Right cardiac atrium (tissue), 5 donors: ENCODE measurements around the gene HOXD1. TPM values are rescaled to one million over a fixed set of nuclear protein-coding genes. Genes with fewer than 3 reads are reported as not detected.

Source experiments
- ATAC-seq, 2 donors: fragments of 200-7000 bp; cut with Tn5 transposase; one replicate each; pipeline versions ENCODE4 v1.8.0 to v1.9.1; 2020; ENCODE audit warnings: moderate library complexity in 2 of 2, mild to moderate bottlenecking in 1 of 2
- DNase-seq, 3 donors: peaks; one replicate each; pipeline ENCODE4 v3.0.0-alpha.2; 2020
- H3K27ac ChIP-seq: one replicate; pipeline ENCODE4 v1.5.1; 2013; ENCODE audit warnings: mild to moderate bottlenecking, low read length, control low read depth, moderate library complexity
- H3K27me3 ChIP-seq: one replicate; pipeline ENCODE4 v1.6.1; 2013; ENCODE audit not compliant: control insufficient read depth, insufficient read depth
- H3K4me1 ChIP-seq: one replicate; pipeline ENCODE4 v1.6.1; 2013; ENCODE audit warnings: low read length; ENCODE audit not compliant: control insufficient read depth, insufficient read depth
- H3K4me3 ChIP-seq: one replicate; pipeline ENCODE4 v1.5.1; 2013; ENCODE audit warnings: low read length, control low read depth
- H3K9me3 ChIP-seq: one replicate; pipeline ENCODE4 v1.6.1; 2013; ENCODE audit warnings: low read length; ENCODE audit not compliant: control insufficient read depth
- WGBS: extraction: QIAGEN DNeasy Blood & Tissue Kit; methylation state at CpG from one replicate; pipeline ENCODE4 v1.1.7; 2013; 5-methylcytosine and 5-hydroxymethylcytosine counted together
- intact Hi-C, 4 donors: fragments of 100-400 bp; cut with DNase I; formaldehyde crosslinking; loops; one replicate each; pipeline versions ENCODE4 v1.11.0 to v1.14.0; 2022 to 2023
- long read RNA-seq, 4 donors: library from polyadenylated mRNA; unstranded; transcript quantifications; one replicate each; pipeline ENCODE4 v2.0.0, GENCODE V29; 2020 to 2021
- polyA plus RNA-seq: library from polyadenylated mRNA; stranded (reverse); fragments of 200-250 nt; gene quantifications from one replicate; pipeline ENCODE4 v1.2.3, GENCODE V29; 2013
- total RNA-seq, 4 donors: library from RNA; stranded (reverse); fragmentation: NEBNext Ultra II Directional; extraction: Animal tissue kit (Norgen Biotek cat#: 25700); gene quantifications; one replicate each; pipeline ENCODE4 v1.2.1, GENCODE V29; 2021
- donor health status: healthy with polysubstance abuse.
- donor health status: DM: no; HTN: yes; CAD: no.
- donor health status: DM: no; HTN: no; CAD: no.
- donor health status: DM: no; HTN: yes; CAD: no; lungs with severe emphysema.
- donor health status: DM: yes; HTN: yes; CAD: no.

The HOXD1 gene
- total RNA-seq (not detected), polyA plus RNA-seq (0.05 TPM)
- long read RNA-seq, donor 1, result 0 reads
- long read RNA-seq, donor 2, result 0 reads
- long read RNA-seq, donor 3, result 0 reads
- long read RNA-seq, donor 4, result 0 reads

DNA sequence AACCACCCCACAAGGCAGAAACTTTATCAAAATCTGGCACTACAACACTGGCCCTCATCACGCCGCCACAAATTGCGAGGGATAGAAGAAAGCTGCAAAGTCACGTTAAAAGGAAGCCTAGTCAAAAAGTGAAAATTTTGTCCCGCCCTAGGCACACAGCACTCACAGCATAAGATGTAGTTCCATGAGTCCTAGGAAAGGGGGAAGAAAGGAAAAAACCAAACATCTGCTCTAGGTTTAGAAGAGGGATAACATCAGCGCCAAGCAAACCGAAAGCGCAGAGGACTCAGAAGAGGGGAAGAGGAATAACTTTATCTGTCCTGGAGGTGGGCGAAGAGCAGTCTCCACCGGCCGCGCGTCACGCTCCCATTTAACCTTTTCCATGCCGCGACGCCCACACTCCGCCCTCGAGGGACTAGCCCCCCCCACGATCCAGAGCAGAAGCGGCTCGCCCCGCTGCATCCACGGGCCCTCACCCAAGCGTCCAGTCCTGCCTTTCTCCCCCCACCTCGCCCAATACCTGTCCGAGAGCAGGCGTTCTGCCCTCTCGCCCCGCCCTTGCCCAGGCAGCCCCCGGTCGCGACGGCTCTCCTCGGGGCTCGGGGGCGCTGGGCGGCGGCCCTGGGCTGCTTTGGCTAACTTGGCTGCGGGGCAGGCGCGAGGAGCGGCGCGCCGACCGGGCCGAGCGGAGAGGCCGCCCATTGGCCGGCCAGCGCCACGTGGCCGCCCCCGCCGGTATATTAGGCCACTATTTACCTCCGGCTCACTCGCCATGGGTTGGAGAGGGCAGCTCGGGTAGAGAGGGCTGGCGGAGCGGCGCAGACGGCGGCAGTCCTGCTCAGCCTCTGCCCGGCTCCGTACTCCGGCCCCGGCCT, at the start of gene HOXD1:
Gene HOXD1, plus strand, starts transcription at position 770 of the 875 bp plus-strand sequence. CDS start 134 bp downstream, outside the sequence.
- H3K4me3 ChIP-seq, result peak within 1 kb of the TSS; percentile 62
- peaks cover 10% of the 10 kb centered on the region for H3K27me3 ChIP-seq
- ATAC-seq (peak; percentile 64 to 67), DNase-seq (peak in 1 of 3 donors; percentile 60)
- intact Hi-C loops, result no loop called here
- H3K27ac ChIP-seq, result no peak within 1 kb of the TSS
- no peaks in the 10 kb centered on the region for H3K4me1 ChIP-seq
- under 1% methylated on average over 68 of the region's 68 CpGs for WGBS
- H3K9me3 ChIP-seq, result no peaks in the 10 kb centered on the region

DNA sequence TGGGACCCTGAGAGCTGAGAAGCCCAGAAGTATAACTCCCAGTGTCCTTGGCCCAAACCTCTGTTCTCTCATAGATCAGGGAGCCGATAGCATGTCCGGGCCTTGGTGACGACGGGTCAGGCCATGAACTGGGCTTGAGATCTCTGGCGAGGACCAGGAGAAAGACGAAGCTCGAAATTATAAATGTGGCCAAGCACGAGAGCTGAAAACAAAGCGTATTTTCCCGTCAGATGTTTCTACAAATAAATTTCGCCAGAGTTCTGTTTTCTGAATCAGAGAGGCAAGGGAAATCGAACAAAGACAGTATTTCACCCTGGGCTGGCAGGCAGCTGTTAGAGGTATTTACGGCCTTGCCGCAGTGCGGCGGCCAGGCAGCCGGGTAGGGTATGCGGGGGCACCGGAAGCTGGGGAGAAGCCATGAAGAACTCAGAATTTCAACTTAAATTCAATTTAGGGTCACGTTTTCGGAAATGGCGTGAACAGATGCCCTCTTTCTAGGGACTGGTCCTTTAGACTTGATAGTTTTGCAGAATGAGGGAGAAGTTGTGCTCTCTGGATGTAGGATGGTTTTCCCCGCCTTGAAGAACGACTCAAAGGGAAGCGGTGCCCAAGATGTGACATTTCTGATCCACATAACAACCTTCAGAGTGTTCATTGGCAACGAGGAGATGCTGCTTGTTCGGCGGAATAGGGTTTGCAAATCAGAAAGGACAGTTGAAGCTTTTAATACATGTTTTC, 49.4 kb upstream of the HOXD1 start:
- H3K27me3 ChIP-seq, result peaks cover 9% of the 10 kb centered on the region
- H3K4me1 ChIP-seq, result no peaks in the 10 kb centered on the region
- no peak overlapping the region for H3K27ac ChIP-seq
- ATAC-seq, result no peak
- no peaks in the 10 kb centered on the region for H3K9me3 ChIP-seq
- DNase-seq, result no peak
- intact Hi-C loops, result loop anchor here in 2 of 4 donors (5.0 to 10.0 kb wide), 3 partner anchors 503 to 1006 kb away; no protein-coding TSS in a partner anchor
- H3K4me3 ChIP-seq, result no peak overlapping the region
- WGBS, result 22% methylated on average over 28 of the region's 28 CpGs

DNA sequence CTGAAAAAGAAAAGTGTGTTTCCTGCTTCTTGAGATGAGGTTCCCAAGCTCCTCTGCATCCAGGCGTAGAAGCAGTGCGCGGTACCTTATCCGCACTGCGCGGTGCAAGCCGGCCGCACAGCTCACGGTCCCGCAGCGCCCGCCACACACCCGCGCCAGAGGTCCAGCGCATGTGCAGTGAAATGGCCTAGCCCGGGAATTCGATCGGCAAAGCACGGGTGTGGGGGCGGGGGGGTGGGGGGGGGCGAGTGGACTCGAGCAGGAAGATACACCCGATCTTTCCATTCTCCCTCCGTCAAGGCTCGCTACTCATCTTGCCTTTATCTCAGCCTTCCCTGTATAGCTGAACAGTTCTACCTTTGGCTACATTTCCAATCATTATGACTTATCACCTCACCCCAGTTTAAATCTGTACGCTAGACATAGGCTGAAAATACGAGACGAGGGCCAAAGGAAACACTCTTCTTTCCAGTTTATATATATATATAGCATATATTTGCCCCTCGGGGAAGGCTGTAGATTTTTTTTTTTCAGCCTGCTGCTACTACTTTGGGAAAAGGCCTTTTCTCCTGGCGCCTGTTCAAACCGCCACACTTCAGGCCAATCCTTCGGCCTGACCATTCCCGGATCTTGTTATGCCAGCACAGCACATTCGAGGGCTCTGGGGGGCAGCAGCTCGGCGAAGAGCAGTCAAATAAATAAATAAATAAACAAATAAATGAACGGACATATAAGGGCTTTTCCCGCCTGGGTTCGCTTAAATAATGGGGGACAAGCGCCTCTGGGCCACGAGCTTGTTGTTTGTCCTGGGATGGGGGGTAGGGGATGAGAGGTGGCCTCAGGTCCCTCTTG, 48.6 kb upstream of the HOXD1 start:
- intact Hi-C loops, result loop anchor here (2.0 to 10.0 kb wide), 12 partner anchors 312 to 1005 kb away; no protein-coding TSS in a partner anchor
- H3K4me3 ChIP-seq, result no peak overlapping the region
- no peaks in the 10 kb centered on the region for H3K9me3 ChIP-seq
- peaks cover 12% of the 10 kb centered on the region for H3K27me3 ChIP-seq
- DNase-seq (no peak), ATAC-seq (no peak)
- WGBS, result 17% methylated on average over 41 of the region's 41 CpGs
- no peaks in the 10 kb centered on the region for H3K4me1 ChIP-seq
- H3K27ac ChIP-seq, result no peak overlapping the region

DNA sequence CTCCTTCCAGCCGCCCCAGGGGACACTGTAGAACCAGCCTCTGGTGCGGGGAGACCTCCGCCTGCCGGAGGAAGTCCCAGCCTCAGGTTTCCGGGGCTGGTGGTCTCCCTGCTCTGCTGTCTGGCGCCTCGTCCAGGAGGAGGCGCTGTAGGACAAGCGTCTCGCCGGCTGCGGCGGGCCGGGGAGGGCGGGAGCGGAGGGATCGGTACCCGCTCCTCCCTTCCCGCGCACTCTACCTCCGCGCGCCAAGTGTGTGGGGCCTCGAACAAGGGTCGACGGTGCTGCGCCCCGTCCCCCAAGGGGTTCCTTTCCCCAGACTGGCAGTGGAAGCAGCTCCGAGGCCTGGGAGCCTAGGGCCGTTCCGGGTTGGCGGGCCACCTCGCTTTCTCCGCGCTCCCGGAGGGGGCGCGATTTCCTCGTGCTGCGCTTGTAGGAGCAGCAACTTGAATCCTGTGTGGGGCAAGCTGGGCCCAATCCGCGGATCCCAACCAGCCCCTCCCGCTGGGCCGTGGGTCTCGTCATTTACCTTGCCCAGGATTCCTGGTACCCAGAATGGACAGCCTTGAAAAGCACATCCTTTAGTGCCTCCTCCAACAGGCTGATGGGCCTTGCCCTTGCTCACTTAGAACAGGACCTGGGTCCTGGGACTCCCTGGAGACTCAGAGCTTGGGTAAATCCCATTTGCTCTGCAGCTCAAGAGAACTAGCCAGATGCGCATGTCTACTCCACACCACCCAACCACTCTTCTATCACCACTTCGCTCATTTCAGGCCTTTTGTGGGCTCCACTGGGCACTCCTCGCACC, 47.8 kb upstream of the HOXD1 start:
- intact Hi-C loops, result loop anchor here (2.0 to 10.0 kb wide), 9 partner anchors 312 to 674 kb away; no protein-coding TSS in a partner anchor
- H3K27me3 ChIP-seq, result peaks cover 8% of the 10 kb centered on the region
- peak overlapping the region; percentile 32 for H3K4me3 ChIP-seq
- peak; percentile 92 to 95 for ATAC-seq
- H3K27ac ChIP-seq, result no peak overlapping the region
- no peaks in the 10 kb centered on the region for H3K9me3 ChIP-seq
- 8% methylated on average over 48 of the region's 48 CpGs for WGBS
- H3K4me1 ChIP-seq, result no peaks in the 10 kb centered on the region
- DNase-seq, result peak; percentile 69 to 88 (median 86)

DNA sequence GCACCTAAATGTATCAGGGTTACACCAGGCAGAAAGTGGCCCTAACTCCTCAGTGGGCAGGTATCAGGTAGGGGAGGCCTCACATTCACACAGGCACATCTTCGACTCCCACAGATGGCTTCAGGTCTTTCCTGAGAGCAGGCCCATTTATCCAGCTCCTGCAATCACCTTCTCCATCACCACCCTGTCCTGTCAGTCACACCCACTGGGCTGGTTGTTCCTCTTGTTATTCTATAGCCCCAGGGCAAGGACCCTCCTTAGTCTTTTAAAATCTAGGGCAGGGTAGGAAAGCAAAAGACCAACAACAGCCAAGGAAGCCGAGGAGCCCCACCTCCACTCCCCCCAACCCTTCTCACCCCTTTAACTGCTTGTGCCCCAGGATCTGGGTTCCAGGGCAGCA, 46.2 kb upstream of the HOXD1 start:
- Histone ChIP-seq H3K4me1 (no peaks in the 10 kb centered on the region), H3K4me3 (no peak overlapping the region), H3K27ac (no peak overlapping the region), H3K9me3 (no peaks in the 10 kb centered on the region), H3K27me3 (peaks cover 8% of the 10 kb centered on the region)
- no peak for DNase-seq
- WGBS, result 87% methylated on average over 2 of the region's 2 CpGs
- intact Hi-C loops, result loop anchor here (5.0 to 10.0 kb wide), 8 partner anchors 310 to 673 kb away; no protein-coding TSS in a partner anchor
- ATAC-seq, result no peak

DNA sequence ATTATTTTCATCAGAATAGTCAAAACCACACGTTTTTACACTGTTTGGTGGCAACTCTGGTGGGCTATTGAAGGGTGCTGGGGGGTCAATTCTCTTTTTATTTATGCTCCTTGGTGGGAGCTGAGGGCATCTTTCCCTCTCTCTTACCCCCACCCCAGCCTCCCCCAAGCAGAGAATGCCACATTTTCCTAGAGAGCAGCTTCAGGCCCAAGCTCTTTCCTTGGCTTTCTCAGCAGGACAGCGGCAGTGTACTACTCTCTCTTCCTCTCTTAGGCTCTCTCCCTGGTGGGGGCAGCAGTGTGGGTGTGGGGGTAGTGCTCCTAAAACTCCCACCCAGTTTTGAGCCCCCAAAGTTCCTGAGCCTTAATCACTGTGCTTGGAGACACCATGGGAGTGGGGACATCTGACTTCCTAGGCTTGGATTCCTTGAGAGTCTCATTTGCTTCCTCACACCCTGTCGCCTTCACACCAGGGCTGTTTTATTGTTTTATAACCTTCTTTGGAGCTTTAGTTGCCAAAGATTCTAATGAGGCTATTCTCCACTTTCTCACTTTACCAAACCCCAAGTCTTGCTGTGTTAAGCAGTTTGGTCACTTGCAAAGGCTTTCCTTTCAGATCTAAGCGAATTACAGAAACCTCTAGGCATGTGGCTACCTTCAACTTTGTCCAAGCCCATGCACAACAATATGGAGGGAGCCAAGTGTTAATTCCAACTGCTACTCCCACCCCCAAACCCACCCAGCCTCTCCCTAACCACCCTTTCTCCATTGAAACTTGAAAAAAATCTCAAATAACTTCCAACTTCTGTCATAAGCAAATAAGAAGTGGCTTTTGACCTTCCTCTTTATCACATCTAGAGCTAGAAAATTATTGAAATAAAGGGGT, 43.1 kb upstream of the HOXD1 start:
- no peak overlapping the region for H3K4me3 ChIP-seq
- intact Hi-C loops, result loop anchor here in 3 of 4 donors (10.0 kb wide), 2 partner anchors 409 to 669 kb away; no protein-coding TSS in a partner anchor
- ATAC-seq (no peak), DNase-seq (no peak)
- H3K27ac ChIP-seq, result no peak overlapping the region
- peaks cover 8% of the 10 kb centered on the region for H3K27me3 ChIP-seq
- 47% methylated on average over 4 of the region's 4 CpGs for WGBS
- H3K9me3 ChIP-seq, result no peaks in the 10 kb centered on the region
- no peaks in the 10 kb centered on the region for H3K4me1 ChIP-seq

DNA sequence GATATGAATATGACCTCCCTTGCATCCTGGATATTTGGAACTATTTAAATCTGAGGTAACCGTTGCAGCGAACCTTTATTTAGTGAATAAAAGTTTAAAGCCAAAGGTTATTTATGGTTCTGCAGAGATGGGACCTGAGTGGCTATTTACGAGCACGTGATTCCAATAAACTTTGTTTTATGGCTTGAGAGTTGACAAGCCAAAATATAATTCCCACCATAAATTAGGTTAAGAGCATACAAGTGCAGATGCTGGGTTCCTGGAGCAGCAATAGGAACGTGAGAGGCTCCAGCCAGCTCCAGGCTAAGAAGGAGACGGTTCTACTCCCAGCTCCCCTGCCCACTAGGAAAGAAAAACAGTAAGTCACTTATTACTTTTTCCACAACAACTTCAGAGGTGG, 42.4 kb upstream of the HOXD1 start:
- ATAC-seq, result no peak
- H3K4me3 ChIP-seq, result no peak overlapping the region
- no peak overlapping the region for H3K27ac ChIP-seq
- no peaks in the 10 kb centered on the region for H3K4me1 ChIP-seq
- WGBS, result 36% methylated on average over 6 of the region's 6 CpGs
- no peaks in the 10 kb centered on the region for H3K9me3 ChIP-seq
- H3K27me3 ChIP-seq, result peaks cover 8% of the 10 kb centered on the region
- no peak for DNase-seq
- intact Hi-C loops, result loop anchor here in 3 of 4 donors (10.0 kb wide), 2 partner anchors 409 to 669 kb away; no protein-coding TSS in a partner anchor

DNA sequence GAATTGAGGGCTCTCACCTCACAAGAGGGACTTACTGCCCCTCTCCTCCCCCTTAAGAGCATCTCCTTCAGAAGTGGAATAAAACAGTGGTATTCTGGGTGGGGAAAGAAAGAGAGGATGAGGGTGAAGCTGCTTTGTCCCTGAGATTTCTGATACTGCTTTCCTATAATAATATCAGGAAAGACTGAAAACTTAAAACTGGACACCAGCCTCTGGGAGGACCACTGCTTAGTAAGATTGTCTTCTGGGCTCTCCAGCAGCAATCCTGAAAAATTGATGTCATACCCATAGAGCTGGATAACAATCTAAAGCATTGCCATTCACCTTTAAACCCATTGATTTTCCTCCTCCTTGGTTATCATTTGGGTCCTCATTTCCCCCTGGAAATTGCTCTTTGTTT, 41.8 kb upstream of the HOXD1 start:
- no peak overlapping the region for H3K4me3 ChIP-seq
- intact Hi-C loops, result loop anchor here in 3 of 4 donors (10.0 kb wide), 2 partner anchors 408 to 668 kb away; no protein-coding TSS in a partner anchor
- peaks cover 8% of the 10 kb centered on the region for H3K27me3 ChIP-seq
- ATAC-seq, result no peak
- peaks cover 2% of the 10 kb centered on the region for H3K4me1 ChIP-seq
- DNase-seq, result no peak
- H3K27ac ChIP-seq, result no peak overlapping the region
- H3K9me3 ChIP-seq, result no peaks in the 10 kb centered on the region

DNA sequence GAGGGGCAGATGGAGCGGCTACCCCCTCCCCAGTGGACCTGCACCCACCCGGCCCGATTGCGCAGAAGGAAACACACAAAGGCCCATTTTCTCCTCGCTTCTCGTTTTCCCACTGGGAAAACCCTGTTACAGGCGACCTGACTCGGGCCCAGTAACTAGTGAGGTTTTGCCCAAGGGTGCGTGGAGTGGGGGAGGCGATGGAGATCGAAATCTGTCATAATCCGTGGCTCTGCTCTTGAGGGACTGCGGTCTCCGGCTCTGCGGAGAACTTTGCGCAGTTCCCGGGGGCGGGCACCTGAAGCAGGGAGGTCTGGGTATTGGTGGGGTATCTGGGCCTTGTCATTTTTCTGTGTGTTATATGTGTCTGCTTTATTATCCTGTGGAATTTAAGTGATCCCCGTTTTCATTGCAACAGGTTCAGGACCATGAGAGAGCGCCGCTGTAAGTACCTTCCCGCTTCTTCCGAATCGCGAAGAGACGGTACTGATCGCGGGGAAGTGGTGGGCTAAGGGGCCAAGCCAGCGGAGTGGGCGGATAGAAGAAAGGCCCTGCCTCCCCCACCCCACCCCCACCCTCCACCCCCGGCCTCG, 41.2 kb upstream of the HOXD1 start:
- Histone ChIP-seq H3K27ac (no peak overlapping the region), H3K4me3 (no peak overlapping the region), H3K27me3 (peaks cover 8% of the 10 kb centered on the region), H3K9me3 (no peaks in the 10 kb centered on the region), H3K4me1 (peaks cover 3% of the 10 kb centered on the region)
- no peak for ATAC-seq
- DNase-seq, result no peak
- WGBS, result 19% methylated on average over 32 of the region's 32 CpGs
- intact Hi-C loops, result loop anchor here in 3 of 4 donors (10.0 kb wide), 2 partner anchors 407 to 667 kb away; no protein-coding TSS in a partner anchor
